GM18520 (cell line): ENCODE results near the gene NYNRIN.

Experiments used
- ATAC-seq: cut with Tn5 transposase; IDR thresholded peaks from one replicate; pipeline ENCODE4 v1.9.1; 2021; ENCODE audit not compliant: unreplicated experiment

Gene NYNRIN

DNA sequence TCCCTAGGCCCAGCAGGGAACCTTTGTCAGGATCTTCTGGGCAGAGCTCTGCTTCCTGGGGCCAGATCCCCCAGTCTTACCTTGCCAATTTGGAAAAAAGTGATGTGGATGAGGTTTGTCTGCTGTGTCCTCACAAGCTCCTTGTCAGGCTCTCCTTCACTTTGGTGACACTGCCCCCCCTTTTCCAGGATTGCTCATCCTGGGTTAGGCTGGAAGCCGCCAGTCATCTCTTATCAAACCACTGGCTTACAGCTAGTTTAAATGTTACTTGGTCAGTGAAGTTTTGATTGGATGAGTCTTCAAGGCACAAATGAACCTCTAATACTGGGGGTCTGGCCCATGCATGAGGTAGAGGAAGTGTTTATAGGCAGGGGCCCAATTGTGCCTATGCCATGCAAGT is 15.3 kb downstream of the NYNRIN start:
- ATAC-seq: no peak

DNA sequence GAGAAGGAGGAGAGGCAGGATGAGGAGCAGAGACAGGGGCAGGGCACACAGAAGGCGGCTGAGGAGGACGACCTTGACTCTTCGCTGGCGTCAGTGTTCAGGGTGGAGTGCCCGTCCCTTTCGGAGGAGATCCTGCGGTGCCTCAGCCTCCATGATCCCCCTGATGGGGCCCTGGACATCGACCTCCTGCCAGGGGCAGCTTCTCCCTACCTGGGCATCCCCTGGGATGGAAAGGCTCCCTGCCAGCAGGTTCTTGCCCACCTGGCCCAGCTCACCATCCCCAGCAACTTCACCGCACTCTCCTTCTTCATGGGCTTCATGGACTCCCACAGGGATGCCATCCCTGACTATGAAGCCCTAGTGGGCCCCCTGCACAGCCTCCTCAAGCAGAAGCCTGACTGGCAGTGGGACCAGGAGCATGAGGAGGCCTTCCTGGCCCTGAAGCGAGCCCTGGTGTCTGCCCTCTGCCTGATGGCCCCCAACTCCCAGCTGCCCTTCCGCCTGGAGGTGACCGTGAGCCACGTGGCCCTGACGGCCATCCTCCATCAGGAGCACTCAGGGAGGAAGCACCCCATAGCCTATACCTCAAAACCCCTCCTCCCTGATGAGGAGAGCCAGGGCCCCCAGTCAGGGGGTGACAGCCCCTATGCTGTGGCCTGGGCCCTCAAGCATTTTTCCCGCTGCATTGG is 16.1 kb downstream of the NYNRIN start:
- ATAC-seq: no peak

DNA sequence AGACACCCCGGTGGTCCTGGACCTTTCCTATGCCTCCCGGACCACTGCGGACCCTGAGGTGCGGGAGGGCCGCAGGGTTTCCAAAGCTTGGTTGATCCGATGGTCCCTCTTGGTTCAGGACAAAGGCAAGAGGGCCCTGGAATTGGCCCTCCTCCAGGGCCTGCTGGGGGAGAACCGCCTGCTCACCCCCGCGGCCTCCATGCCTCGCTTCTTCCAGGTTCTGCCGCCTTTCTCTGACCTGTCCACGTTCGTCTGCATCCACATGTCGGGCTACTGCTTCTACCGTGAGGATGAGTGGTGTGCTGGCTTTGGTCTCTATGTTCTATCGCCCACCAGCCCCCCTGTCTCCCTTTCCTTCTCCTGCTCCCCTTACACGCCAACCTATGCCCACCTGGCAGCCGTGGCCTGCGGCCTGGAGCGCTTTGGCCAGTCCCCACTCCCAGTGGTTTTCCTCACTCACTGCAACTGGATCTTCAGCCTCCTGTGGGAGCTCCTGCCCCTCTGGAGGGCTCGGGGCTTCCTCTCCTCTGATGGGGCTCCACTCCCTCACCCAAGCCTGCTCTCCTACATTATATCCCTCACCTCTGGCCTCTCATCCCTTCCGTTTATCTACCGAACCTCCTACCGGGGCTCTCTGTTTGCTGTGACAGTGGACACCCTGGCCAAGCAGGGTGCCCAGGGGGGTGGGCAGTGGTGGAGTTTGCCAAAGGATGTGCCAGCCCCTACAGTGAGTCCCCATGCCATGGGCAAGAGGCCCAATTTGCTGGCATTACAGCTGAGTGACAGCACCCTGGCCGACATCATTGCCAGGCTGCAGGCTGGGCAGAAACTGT is 16.8 kb downstream of the NYNRIN start:
- ATAC-seq: no peak

DNA sequence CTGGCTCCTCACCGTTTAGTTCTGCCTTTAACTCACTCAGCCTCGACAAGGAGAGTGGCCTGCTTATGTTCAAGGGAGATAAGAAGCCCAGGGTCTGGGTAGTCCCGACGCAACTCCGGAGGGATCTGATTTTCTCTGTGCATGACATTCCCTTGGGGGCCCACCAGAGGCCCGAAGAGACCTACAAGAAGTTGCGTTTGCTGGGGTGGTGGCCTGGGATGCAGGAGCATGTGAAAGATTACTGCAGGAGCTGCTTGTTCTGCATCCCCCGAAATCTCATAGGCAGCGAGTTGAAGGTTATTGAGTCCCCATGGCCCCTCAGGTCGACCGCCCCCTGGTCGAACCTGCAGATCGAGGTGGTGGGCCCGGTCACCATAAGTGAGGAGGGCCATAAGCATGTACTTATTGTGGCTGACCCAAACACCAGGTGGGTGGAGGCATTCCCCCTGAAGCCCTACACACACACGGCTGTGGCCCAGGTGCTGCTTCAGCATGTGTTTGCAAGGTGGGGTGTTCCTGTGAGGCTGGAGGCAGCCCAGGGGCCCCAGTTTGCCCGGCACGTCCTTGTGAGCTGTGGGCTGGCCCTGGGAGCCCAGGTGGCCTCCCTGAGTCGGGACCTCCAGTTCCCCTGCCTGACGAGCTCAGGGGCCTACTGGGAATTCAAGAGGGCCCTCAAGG is 17.6 kb downstream of the NYNRIN start:
- no peak for ATAC-seq

DNA sequence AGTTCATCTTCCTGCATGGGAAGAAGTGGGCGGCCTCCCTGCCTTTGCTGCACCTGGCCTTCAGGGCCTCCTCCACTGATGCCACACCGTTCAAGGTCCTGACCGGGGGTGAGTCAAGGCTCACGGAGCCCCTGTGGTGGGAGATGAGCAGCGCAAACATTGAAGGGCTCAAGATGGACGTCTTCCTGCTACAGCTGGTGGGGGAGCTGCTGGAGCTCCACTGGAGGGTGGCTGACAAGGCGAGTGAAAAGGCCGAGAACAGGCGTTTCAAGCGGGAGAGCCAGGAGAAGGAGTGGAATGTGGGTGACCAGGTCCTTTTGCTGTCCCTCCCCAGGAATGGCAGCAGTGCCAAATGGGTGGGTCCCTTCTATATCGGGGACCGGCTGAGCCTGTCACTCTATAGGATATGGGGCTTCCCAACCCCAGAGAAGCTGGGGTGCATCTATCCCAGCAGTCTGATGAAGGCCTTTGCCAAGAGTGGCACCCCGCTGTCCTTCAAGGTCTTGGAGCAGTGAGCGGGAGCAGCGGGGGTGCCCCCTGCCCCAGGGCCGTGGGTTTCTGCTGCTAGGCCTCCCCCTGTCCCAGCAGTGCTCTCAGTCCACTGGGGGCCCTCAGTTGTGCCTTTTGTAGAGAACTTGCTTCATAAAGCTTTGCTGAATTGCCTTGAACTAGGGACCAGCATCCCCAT is 18.3 kb downstream of the NYNRIN start:
- no peak for ATAC-seq

DNA sequence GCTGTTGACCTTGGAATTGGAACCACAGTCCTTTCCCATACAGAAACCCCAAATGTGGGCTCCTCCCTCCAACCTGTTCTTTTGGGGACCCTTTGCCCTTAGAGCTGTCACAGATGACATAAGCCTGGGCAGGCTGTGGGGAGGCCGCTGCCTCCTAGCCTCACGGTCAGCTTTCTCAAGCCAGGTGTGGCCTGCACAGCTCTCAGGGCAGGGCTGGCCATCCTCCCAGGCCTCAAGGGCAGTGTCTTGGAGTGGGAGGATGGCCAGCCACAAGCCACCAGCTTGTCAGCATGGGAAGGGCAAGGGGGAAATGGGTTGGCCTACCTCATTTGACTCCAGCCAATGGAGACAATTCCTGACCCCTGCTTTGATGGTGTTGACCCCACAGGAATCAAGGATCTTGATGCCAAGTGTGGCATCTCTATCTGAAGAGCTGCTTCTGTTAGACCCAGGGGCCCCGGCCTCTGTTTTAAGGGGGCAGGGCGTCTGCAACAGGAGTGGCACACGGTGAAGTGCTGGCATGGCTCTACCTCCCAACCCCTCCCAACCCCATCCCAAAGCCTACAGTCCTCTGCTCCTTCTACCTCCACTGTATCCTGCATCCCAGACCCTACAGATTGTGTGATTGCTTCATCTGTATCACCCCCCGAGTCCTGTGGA is 19.2 kb downstream of the NYNRIN start:
- no peak for ATAC-seq

DNA sequence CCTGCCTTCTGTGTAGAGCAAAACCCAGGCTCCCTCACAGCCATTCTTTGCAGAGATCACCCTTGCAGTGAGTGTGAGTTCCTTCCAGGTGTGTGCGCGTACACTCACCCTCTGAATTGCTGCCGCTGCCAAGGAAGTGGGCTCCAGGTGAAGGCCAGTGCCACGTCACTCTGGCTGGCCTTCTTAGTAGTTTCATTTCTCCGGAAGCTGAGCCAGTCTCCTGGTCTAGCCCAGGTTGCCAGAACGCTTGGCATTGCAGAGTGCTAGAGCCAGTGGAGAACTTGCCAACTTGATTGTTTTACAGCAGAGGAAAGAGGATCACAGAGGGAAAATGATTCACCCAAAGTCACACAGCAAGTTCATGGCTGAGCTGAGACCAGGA is 19.7 kb downstream of the NYNRIN start:
- ATAC-seq: no peak

DNA sequence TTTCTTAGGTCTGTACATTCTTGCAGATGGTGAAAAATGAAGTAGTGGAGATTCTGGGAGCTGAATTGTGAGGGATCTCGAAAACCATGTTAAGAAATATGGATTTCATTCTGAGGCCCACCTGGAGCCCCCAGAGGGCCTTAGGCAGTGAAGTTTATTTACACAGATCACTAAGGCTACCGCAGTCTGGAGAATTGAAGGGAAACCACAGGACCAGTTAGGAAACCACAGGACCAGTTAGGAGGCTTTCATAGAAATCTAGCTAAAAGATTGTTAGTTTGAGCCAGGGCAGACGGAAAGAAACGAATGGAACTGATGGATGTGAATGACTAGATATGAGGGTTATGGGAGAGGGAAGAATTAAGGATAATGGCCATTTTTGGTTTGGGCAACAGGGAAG is 23.5 kb downstream of the NYNRIN start:
- ATAC-seq: no peak

DNA sequence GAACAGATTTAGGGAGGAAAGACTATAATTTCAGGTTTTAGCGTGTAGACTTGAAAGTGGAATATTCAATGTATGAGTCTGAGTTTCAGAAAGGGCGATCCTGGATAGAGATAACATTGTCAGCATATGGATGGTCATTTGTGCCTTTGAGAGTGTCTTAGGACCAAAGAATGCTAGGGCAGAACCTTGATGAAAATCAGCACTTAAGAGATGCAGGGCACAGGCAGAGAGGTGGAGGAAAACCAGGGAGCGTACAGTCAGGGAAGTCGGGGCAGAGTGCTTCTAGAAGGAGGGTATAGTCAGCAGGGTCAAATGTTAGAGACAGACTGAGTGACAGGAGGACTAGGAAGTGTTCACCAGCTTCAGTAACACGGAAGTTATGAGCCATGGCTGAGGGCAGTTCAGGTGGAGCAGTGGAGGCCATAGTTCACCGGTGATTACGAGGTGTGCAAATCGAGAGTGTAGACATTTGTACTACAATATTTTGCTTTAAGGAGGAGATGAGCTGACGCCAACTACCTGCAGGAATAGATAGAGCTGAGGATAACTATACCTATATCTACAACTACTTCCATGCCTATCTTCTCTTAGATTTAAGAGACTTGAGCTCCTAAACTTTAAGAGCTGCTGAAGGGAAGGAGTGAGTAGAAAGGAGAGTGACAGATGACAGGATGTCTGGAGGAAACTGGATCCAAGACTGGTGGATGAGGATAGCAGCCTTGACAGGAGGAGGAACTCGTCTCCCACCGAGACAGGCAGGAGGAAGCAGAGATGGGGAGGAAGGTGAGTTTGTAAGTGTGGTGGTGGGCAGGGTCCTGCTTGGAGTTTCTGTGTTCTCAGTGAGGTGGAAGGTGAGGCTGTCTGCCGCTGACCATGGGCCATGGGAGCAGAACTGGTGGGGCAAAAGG is 24.1 kb downstream of the NYNRIN start:
- ATAC-seq: no peak

DNA sequence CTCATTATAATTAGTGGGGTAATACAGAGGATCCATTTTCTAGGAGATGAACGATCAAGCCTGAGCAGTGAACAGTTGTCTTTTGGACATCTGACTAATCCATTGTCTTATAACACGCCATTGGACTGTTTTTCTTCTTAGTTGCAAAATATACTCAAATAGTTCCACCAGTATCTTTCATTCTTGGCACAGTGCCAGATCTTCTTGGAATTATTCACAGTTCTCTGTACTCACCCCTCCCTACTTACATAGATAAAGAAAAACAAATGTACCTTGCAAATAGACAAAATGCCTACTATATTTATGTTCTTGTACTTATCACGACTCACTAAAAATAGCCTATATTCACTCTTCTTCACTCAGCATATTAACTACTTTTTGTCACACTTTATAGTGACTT is 26.9 kb downstream of the NYNRIN start:
- no peak for ATAC-seq

DNA sequence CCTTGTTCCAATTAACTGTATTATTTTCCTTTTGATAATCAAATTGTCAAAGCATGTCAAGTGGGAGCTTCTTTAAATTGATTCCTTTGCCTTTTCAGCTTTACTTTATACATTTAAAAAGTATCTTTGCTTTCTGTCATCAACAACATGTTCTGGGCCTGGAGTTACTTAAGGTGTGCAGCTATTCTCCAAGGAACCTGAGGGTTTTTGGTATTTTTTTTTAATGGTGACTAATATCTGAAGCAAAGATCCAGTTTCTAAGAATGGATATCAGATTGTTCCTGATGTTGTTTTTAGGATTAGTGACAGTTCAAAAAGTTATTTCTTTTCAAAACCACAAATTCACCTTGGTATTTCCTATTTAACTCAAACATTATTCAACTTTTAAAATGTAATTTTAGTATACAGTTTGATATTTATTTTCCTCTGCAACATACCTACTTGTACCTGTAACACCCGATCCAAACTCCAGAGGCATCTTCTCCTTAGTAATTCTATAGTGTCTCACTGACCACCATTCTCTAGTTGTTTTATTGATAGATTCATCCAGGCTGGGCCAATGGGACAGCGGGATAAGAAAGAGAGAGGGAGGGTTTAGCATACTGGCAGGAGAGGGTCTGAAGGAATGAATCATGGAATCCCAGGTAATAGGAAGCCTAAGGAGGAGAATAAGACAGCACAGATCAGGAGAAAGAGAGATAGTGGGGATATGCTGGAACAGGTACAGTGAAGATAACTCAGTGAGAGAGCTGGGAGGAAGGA is 27.5 kb downstream of the NYNRIN start:
- no peak for ATAC-seq

DNA sequence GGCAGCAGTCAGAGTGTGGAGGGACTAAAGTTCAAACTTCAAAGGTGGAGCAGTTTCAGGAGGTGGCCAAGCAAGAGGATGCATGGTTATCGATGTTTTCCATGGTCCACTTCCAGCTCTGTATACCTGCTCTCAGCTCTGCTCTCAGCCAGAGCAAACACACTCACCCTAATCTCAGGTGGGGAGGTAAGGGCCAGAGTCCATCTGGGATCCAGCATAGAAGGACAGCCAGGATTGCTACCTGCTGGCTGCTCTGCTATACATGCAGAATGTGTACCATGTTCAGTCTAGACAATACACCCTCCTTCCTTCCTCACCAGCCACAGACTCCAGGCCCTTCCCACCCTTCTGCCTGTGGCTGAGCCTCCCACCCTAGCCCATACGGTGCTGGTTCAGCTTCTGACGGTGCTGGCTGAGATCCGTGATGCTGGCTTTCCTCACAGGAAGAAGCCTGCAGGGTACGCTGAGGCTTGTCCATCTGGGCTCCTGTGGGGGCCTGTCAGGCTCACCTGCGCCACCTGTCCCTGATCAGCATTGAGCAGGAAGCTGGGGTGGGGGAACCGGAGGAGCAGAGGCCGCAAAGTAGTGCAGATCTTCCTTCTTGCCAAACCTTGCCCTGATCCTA is 28.2 kb downstream of the NYNRIN start:
- ATAC-seq: no peak

DNA sequence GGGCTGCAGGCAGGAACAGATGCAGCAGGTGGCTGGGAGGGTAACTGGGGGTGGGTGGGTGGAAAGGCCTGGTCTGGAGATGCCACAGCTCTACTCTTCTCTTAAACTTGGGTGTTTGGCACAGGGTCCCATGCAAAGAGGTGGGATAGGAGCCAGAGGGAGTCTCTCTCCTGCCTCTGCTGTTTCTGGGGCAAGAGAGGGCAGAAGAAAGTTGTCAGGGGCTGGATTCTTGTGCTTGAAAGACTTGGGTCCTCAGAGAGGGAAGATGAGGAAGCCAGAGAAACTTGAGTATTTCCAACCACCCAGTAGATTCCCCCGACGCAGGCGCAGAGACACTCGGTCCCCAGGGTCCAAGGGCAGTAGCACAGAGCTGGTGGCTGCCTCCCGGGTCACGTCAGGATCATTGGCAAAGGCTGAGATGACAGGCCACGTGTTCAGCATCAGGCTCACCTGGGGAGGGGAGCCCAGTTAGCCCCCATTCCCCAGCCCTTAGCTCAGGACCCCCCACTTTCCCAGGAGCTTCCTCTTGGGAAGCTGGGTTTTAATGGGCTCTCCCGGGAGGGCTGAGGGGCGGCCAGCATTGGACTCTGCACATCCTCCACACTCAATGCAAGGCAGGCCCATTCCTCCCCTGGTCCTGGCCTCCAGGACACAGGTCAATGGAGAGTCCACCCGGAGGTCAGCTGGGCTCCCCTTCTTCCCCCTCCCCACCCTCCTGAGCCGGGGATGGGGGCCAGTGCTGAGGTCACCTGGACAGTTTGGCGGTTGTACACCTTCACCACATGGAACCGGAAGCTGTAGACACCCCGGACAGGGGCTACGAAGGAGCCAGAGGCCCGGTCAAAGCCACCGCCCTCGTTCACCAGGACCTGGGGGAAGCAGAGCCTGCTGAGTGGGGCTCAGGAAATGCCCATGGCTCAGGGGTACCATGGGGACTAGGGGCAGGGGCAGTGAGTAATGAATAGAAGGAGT is 29.0 kb downstream of the NYNRIN start:
- no peak for ATAC-seq

DNA sequence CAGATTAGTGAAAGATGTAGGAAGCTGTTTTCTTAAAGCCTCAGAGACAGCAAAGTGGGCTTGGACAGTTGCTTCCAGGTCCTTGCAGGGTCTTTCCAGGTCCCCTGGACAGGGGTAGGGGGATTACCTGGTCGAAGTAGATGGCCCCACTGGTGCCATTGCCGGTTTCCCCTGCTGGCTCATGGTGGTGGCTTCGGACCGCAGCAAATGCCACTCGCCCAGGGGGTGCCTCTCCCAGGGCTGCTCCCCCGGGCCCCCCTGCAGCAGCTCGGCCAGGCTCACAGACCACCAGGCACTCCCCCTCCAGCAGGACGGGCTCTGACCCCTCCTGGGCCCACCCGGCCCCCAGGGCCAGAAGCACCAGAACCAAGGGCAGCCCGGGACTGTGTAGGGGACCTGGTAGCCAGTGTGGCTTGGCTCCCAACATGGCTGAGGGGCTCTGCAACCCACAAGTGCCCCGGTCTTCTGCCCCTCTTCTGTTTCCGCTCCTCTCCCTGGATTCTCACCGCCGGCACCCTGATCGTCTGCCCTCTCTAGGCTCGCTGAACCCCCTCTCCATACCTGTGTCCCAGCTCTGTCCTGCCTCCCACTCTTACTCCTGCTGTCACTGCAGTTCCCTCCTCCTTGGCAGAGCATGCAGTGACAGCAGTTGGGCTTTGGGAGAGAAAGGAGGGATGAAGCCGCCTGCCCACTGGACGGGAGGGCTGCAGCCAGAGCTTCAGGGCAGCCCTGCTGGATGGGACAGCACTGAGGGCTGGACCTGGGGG is 30.0 kb downstream of the NYNRIN start:
- no peak for ATAC-seq

DNA sequence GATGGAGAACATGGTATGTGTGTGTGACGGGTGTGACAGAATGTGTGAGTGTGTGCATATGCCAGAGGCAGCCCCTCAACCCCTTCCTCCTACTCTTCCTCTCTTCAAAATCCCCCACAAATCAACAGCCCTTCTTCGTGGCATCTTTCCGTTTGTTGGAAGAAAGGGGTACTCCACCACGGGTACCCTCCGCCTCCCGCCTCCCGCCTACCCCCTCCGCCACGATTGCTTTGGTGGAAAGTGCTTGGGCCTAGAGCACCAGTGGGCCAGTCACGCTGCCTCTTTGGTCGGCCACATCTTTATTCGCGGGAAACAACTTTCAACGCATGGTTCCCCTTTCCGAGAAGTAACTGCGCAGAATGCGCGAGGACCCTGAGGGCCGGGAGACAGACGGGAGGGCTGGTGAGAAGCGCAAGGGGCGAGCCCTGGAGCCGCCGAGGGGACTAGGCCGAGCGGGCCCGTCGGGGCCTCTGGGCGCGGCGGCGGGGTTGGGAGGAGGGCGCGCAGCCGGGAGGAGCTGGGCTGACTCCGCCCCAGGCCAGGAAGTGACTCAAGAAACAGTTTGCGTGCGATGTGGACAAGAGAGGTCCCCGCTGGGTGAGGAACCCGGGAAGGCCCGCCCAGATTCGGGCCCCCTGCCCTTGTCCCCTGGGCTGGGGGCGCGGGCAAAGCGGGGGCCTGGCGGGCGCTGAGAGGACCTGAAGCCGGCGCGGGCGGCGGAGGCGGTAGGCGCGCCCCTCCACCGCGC is 30.8 kb downstream of the NYNRIN start, which contains the start of the genes CBLN3 and KHNYN:
TSS of gene CBLN3 (minus strand) at position 274 of the 748 bp plus-strand sequence. CDS start 614 bp downstream, outside the sequence.
TSS of gene KHNYN (plus strand) at position 560 of the 748 bp plus-strand sequence. CDS start 777 bp downstream, outside the sequence.
- peak; percentile 81 for ATAC-seq
